GM12878 (cell line): ENCODE measurements around the gene MACROD2. TPM values are rescaled to one million over a fixed set of nuclear protein-coding genes. Genes with fewer than 3 reads are reported as not detected.

Source experiments
- ATAC-seq: fragments of 200-7000 bp; cut with Tn5 transposase; 3 replicates; pipeline ENCODE4 v1.9.1; 2020; ENCODE audit warnings: mild to moderate bottlenecking, moderate library complexity
- BruUV-seq: library from RNA; stranded (reverse); fragments of 400-500 nt; replicated peaks from 2 replicates; lab custom pipeline; 2021; lab: Mats Ljungman, UMichigan
- CTCF ChIA-PET: fragments of 300-600 bp; sonication (Branson Sonifier 250); formaldehyde crosslinking; extraction: SDS; loops from one replicate; lab custom pipeline; 2021; ENCODE audit warnings: inconsistent platforms; lab: Yijun Ruan, JAX
- POLR2A ChIA-PET: fragments of 350-600 bp; formaldehyde crosslinking; extraction: SDS; loops from one replicate; lab custom pipeline; 2021; ENCODE audit warnings: inconsistent platforms; lab: Charles Lee
- RAD21 ChIA-PET: fragments of 300-600 bp; sonication (Branson Sonifier 250); formaldehyde crosslinking; loops from one replicate; lab custom pipeline; 2023; ENCODE audit warnings: antibody characterized with exemption; ENCODE audit not compliant: unreplicated experiment; lab: Charles Lee
- SMC1A ChIA-PET: fragments of 300-600 bp; sonication (Branson Sonifier 250); formaldehyde crosslinking; loops from one replicate; lab custom pipeline; 2023; ENCODE audit not compliant: unreplicated experiment, uncharacterized antibody; lab: Charles Lee
- DNase-seq: peaks from one replicate; pipeline ENCODE4 v3.0.0-alpha.2; 2011; ENCODE audit warnings: low read depth, low spot score
- FAIRE-seq: peaks from 3 replicates; lab custom pipeline; 2011; peaks lifted over from hg19 to GRCh38; lab: Jason Lieb, UNC
- H2AFZ ChIP-seq: 2 replicates; pipeline ENCODE4 v1.6.0; 2011; ENCODE audit warnings: low read depth, low read length, control low read depth; ENCODE audit not compliant: control insufficient read depth
- H3K27ac ChIP-seq: 2 replicates; pipeline ENCODE4 v1.5.1; 2011; ENCODE audit warnings: control low read depth; ENCODE audit not compliant: control insufficient read depth, insufficient read depth
- H3K27me3 ChIP-seq, 2 experiments: replicated peaks in 1 of 2; 2 replicates each; pipeline versions ENCODE4 v1.6.0 to v1.6.1; 2011; ENCODE audit warnings: low read length in 1 of 2; ENCODE audit not compliant: control insufficient read depth in 2 of 2, insufficient read depth in 2 of 2
- H3K36me3 ChIP-seq, 2 experiments: 2 replicates each; pipeline ENCODE4 v1.5.1; 2011; ENCODE audit warnings: low read length in 1 of 2; ENCODE audit not compliant: control insufficient read depth in 2 of 2, insufficient read depth in 2 of 2
- H3K4me1 ChIP-seq: 2 replicates; pipeline ENCODE4 v1.6.1; 2011; ENCODE audit warnings: mild to moderate bottlenecking, low read length, moderate library complexity, mixed read lengths; ENCODE audit not compliant: control insufficient read depth, insufficient read depth
- H3K4me2 ChIP-seq: 2 replicates; pipeline ENCODE4 v1.6.0; 2011; ENCODE audit warnings: control low read depth; ENCODE audit not compliant: control insufficient read depth, insufficient read depth
- H3K4me3 ChIP-seq: fragments of 200-600 bp; sonication (generic); 2 replicates; pipeline ENCODE4 v1.5.1; 2016
- H3K79me2 ChIP-seq: 2 replicates; pipeline ENCODE4 v1.6.0; 2011; ENCODE audit warnings: low read length; ENCODE audit not compliant: control insufficient read depth, insufficient read depth
- H3K9ac ChIP-seq: 2 replicates; pipeline ENCODE4 v1.8.0; 2011; ENCODE audit warnings: low read length, control low read depth, mixed read lengths; ENCODE audit not compliant: control insufficient read depth, insufficient read depth
- H3K9me3 ChIP-seq: replicated peaks from 3 replicates; pipeline ENCODE4 v1.5.1; 2011; ENCODE audit warnings: mild to moderate bottlenecking, low read length; ENCODE audit not compliant: control insufficient read depth, insufficient read depth
- H4K20me1 ChIP-seq: 2 replicates; pipeline ENCODE4 v1.6.0; 2011; ENCODE audit not compliant: control insufficient read depth, insufficient read depth
- CREM ChIP-seq: IDR thresholded peaks from 2 replicates; pipeline ENCODE4 v1.6.1; 2014; ENCODE audit warnings: antibody characterized with exemption, low read depth
- EZH2 ChIP-seq: IDR thresholded peaks from 2 replicates; pipeline ENCODE4 v1.6.1; 2012; ENCODE audit warnings: low read depth, mild to moderate bottlenecking, control low read depth, inconsistent platforms, low read length, borderline replicate concordance; ENCODE audit not compliant: control insufficient read depth
- KDM1A ChIP-seq: fragments of 200-600 bp; sonication (generic); IDR thresholded peaks from 2 replicates; pipeline ENCODE4 v1.6.1; 2016; ENCODE audit warnings: borderline replicate concordance
- MEF2A ChIP-seq: IDR thresholded peaks from 2 replicates; pipeline ENCODE4 v1.6.1; 2011; ENCODE audit warnings: low read depth, mild to moderate bottlenecking, low read length, moderate library complexity; ENCODE audit not compliant: insufficient read depth
- MTA3 ChIP-seq: IDR thresholded peaks from 2 replicates; pipeline ENCODE4 v1.6.1; 2012; ENCODE audit warnings: low read length, inconsistent platforms, borderline replicate concordance
- MXI1 ChIP-seq: fragments of 150-350 bp; IDR thresholded peaks from 2 replicates; pipeline ENCODE4 v1.6.1; 2011; ENCODE audit warnings: low read depth, mild to moderate bottlenecking, inconsistent platforms, low read length, improper control_type of control experiment
- MYB ChIP-seq: fragments of 150-350 bp; IDR thresholded peaks from 2 replicates; pipeline ENCODE4 v1.6.1; 2014; ENCODE audit warnings: mild to moderate bottlenecking, low read depth, low read length, borderline replicate concordance
- RFX5 ChIP-seq: IDR thresholded peaks from 2 replicates; pipeline ENCODE4 v1.6.1; 2011; ENCODE audit warnings: low read depth, low read length, improper control_type of control experiment
- SKIL ChIP-seq: fragments of 450-650 bp; IDR thresholded peaks from 2 replicates; pipeline ENCODE4 v1.6.1; 2017; ENCODE audit warnings: mild to moderate bottlenecking, low read depth, inconsistent platforms; ENCODE audit not compliant: poor library complexity, severe bottlenecking
- SUPT20H ChIP-seq: IDR thresholded peaks from 2 replicates; pipeline ENCODE4 v1.6.1; 2011; ENCODE audit warnings: low read depth, mild to moderate bottlenecking, low read length, moderate library complexity, borderline replicate concordance; ENCODE audit not compliant: control insufficient read depth
- TAF1 ChIP-seq: IDR thresholded peaks from 2 replicates; pipeline ENCODE4 v1.6.1; 2011; ENCODE audit warnings: mild to moderate bottlenecking, low read depth, low read length, borderline replicate concordance
- ZNF384 ChIP-seq: IDR thresholded peaks from 2 replicates; pipeline ENCODE4 v1.6.1; 2012; ENCODE audit warnings: low read depth, mild to moderate bottlenecking, low read length, improper control_type of control experiment, borderline replicate concordance
- WGBS: methylation state at CpG from one replicate; pipeline ENCODE4 v1.1.6; 2016; ENCODE audit warnings: low lambda C conversion rate; ENCODE audit not compliant: insufficient replicate concordance, insufficient coverage; ENCODE audit errors: missing lambda C conversion rate; 5-methylcytosine and 5-hydroxymethylcytosine counted together
- in situ Hi-C: fragments of 300-500 bp; cut with MboI; formaldehyde crosslinking; loops from 9 replicates; pipeline ENCODE4 v1.14.3; 2018; ENCODE audit warnings: mixed read lengths
- intact Hi-C: fragments of 100-400 bp; cut with micrococcal nuclease; formaldehyde crosslinking; loops from one replicate; pipeline ENCODE4 v1.14.2; 2022; ENCODE audit not compliant: unreplicated experiment
- polyA plus RNA-seq, 11 experiments: library from polyadenylated mRNA; depleted of rRNA in 4 of 11; unstranded in 6 of 11; stranded (reverse) in 5 of 11; fragments of >200 nt; fragmentation: Nextera tagmentation in 4 of 11; fragmentation: Illumina TruSeq in 1 of 11; extraction: Ambion mirVana in 4 of 11; extraction: Trizol in 1 of 11; gene quantifications; 1 replicate in 1 of 11; 2 replicates in 10 of 11; pipeline versions ENCODE4 v1.2.1 to v1.2.3, GENCODE V29; 2011 to 2016; ENCODE audit warnings: inconsistent platforms in 2 of 11, missing spikeins in 2 of 11, low read depth in 1 of 11
- total RNA-seq, 4 experiments: library from RNA; depleted of rRNA in 3 of 4; stranded (reverse); fragments of >200 nt in 3 of 4; fragmentation: Illumina TruSeq in 1 of 4; extraction: Trizol in 1 of 4; gene quantifications; 2 replicates each; pipeline versions ENCODE4 v1.2.1 to v1.2.3, GENCODE V29; 2013 to 2021
- TF ChIP-seq, protein P1 (sequence below): IDR thresholded peaks from 2 replicates; pipeline ENCODE4 v1.6.1; 2011; ENCODE audit warnings: borderline replicate concordance, low read depth, mild to moderate bottlenecking, moderate library complexity, mixed read lengths, low read length; ENCODE audit not compliant: insufficient read depth; ENCODE audit errors: extremely low read length
- TF ChIP-seq, protein P2 (sequence below): fragments of 450-650 bp; IDR thresholded peaks from 2 replicates; pipeline ENCODE4 v1.6.1; 2017; ENCODE audit warnings: mild to moderate bottlenecking

MACROD2 gene
- total and polyA plus RNA-seq, 10 of the 15 experiments (the other 5 are each of a cell fraction or from before 2014, with no cell fraction given): 1.1 to 21.5 (median 2.2) TPM

GRCh38 chr20:15146948-15147347 lies 1151.6 kb downstream of the MACROD2 start:
- ChIA-PET SMC1A (interaction anchor here (0.6 kb wide), 1 partner anchor 9 kb away, joined by 3 read pairs; no protein-coding TSS in a partner anchor), RAD21 (no interaction called here), POLR2A (no interaction called here), CTCF (no interaction called here)
- in situ Hi-C loops (no loop called here), intact Hi-C loops (no loop called here)
- Histone ChIP-seq H3K4me1 (no peaks in the 10 kb centered on the region), H3K27ac (no peak overlapping the region), H3K4me3 (no peak overlapping the region), H3K4me2 (no peak overlapping the region), H3K79me2 (no peaks in the 10 kb centered on the region), H3K9me3 (no peaks in the 10 kb centered on the region), H3K27me3 (no peaks in the 10 kb centered on the region), H3K36me3 (no peaks in the 10 kb centered on the region), H4K20me1 (no peaks in the 10 kb centered on the region), H2AFZ (no peak overlapping the region), H3K9ac (no peak overlapping the region)
- FAIRE-seq: no peak
- ATAC-seq: no peak
- TF ChIP-seq MXI1 (no peak), CREM (no peak), SUPT20H (no peak), MYB (no peak), MEF2A (no peak), RFX5 (no peak), KDM1A (no peak), MTA3 (no peak), ZNF384 (no peak), TAF1 (no peak), SKIL (no peak), EZH2 (no peak)
- TF ChIP-seq, protein P1, sequence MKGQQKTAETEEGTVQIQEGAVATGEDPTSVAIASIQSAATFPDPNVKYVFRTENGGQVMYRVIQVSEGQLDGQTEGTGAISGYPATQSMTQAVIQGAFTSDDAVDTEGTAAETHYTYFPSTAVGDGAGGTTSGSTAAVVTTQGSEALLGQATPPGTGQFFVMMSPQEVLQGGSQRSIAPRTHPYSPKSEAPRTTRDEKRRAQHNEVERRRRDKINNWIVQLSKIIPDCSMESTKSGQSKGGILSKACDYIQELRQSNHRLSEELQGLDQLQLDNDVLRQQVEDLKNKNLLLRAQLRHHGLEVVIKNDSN: no peak
- TF ChIP-seq, protein P2, sequence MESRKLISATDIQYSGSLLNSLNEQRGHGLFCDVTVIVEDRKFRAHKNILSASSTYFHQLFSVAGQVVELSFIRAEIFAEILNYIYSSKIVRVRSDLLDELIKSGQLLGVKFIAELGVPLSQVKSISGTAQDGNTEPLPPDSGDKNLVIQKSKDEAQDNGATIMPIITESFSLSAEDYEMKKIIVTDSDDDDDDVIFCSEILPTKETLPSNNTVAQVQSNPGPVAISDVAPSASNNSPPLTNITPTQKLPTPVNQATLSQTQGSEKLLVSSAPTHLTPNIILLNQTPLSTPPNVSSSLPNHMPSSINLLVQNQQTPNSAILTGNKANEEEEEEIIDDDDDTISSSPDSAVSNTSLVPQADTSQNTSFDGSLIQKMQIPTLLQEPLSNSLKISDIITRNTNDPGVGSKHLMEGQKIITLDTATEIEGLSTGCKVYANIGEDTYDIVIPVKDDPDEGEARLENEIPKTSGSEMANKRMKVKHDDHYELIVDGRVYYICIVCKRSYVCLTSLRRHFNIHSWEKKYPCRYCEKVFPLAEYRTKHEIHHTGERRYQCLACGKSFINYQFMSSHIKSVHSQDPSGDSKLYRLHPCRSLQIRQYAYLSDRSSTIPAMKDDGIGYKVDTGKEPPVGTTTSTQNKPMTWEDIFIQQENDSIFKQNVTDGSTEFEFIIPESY: no peak
- WGBS: 8% methylated on average over 2 of the region's 2 CpGs
- DNase-seq: no peak
- no TSS peak for BruUV-seq
